Measurements from ENCODE around the gene RAB27A. TPM values are rescaled to one million over a fixed set of nuclear protein-coding genes. Genes with fewer than 3 reads are reported as not detected.

RAB27A gene
- total RNA-seq, 1 donor from 2014 or later = 7.9 TPM

GRCh38 chr15:55179141-55179540 lies 110.5 kb downstream of the RAB27A start:
- no peak for TF ChIP-seq CTCF (IDR thresholded peaks at IDR 0.05; ENCODE audit: insufficient read depth, low read length, severe bottlenecking)
- no peaks in the 10 kb centered on the region for H3K27me3 ChIP-seq (ENCODE audit: control insufficient read depth, insufficient read depth, low read length)
- no peak for FAIRE-seq
- H3K4me3 ChIP-seq (ENCODE audit: low read depth, low read length) = no peak overlapping the region
- no peak for DNase-seq (ENCODE audit: low read depth)
- peaks cover 6% of the 10 kb centered on the region for H3K36me3 ChIP-seq (ENCODE audit: control insufficient read depth, insufficient read depth, low read length)

GRCh38 chr15:55170361-55170760 lies 119.3 kb downstream of the RAB27A start:
- no peaks in the 10 kb centered on the region for H3K36me3 ChIP-seq (ENCODE audit: control insufficient read depth, insufficient read depth, low read length)
- no peak overlapping the region for H3K4me3 ChIP-seq (ENCODE audit: low read depth, low read length)
- no peak for FAIRE-seq
- no peak for TF ChIP-seq CTCF (IDR thresholded peaks at IDR 0.05; ENCODE audit: insufficient read depth, low read length, severe bottlenecking)
- no peaks in the 10 kb centered on the region for H3K27me3 ChIP-seq (ENCODE audit: control insufficient read depth, insufficient read depth, low read length)
- no peak for DNase-seq (ENCODE audit: low read depth)

GRCh38 chr15:55168350-55168974 lies 121.2 kb downstream of the RAB27A start:
- peak; percentile 68 for DNase-seq (ENCODE audit: low read depth)
- Histone ChIP-seq H3K4me3 (ENCODE audit: low read depth, low read length) (no peak overlapping the region), H3K36me3 (ENCODE audit: control insufficient read depth, insufficient read depth, low read length) (no peaks in the 10 kb centered on the region), H3K27me3 (ENCODE audit: control insufficient read depth, insufficient read depth, low read length) (no peaks in the 10 kb centered on the region)
- no peak for FAIRE-seq
- TF ChIP-seq CTCF (IDR thresholded peaks at IDR 0.05; ENCODE audit: insufficient read depth, low read length, severe bottlenecking) = peak; percentile 76

GRCh38 chr15:55164284-55164683 lies 125.3 kb downstream of the RAB27A start:
- Histone ChIP-seq H3K4me3 (ENCODE audit: low read depth, low read length) (no peak overlapping the region), H3K27me3 (ENCODE audit: control insufficient read depth, insufficient read depth, low read length) (no peaks in the 10 kb centered on the region), H3K36me3 (ENCODE audit: control insufficient read depth, insufficient read depth, low read length) (no peaks in the 10 kb centered on the region)
- no peak for TF ChIP-seq CTCF (IDR thresholded peaks at IDR 0.05; ENCODE audit: insufficient read depth, low read length, severe bottlenecking)
- FAIRE-seq (no peak), DNase-seq (ENCODE audit: low read depth) (no peak)

Other genes starting within 250 kb of the RAB27A start
- gene RSL24D1, start 92.9 kb downstream of the RAB27A start, total RNA-seq = 155 and 174 TPM in 2 replicates
- gene PIGBOS1, start 29.3 kb upstream of the RAB27A start, total RNA-seq = 5.8 and 8.7 TPM in 2 replicates
- gene PIGB, start 29.4 kb upstream of the RAB27A start, total RNA-seq = 6.3 and 8.4 TPM in 2 replicates
- gene CCPG1, start 118.5 kb upstream of the RAB27A start, total RNA-seq = 91.3 and 102 TPM in 2 replicates
- 1.8 and 2.9 TPM in 2 replicates for gene PIERCE2, start 118.7 kb upstream of the RAB27A start, total RNA-seq
- gene DNAAF4, start 218.4 kb upstream of the RAB27A start, total RNA-seq = 0.38 and 0.53 TPM in 2 replicates